ENCODE measurements around the gene UNC93B1. TPM values are rescaled to one million over a fixed set of nuclear protein-coding genes. Genes with fewer than 3 reads are reported as not detected.
"Not testable (repeated sequence)": the region's sequence is repeated elsewhere in the genome, so short reads cannot be mapped to it uniquely, and the experiment has no call there.

The UNC93B1 gene
- polyA plus RNA-seq, 4 donors, result 27.2 to 82.1 (median 41.4) TPM

DNA sequence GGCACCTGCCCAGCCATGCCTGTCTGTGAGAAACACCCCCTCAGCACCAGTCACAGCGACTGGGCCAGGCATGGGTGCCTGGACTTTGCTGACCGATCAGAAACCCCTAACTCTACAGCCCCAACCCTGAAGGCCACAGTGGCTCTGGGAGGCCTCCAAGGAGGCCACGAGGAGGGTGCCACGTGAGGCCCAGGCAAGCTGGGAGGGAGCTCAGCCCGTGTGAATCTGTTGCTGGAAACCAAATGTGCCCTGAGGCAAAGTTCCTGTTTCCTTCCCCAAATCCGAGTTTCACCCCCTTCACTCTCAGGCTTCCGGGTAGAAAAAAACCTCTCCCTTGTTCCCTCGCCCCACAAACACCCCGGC, 1.3 kb downstream of the UNC93B1 start:
- Histone ChIP-seq H3K27me3 (ENCODE audit: control insufficient read depth in 3 of 3, insufficient read depth in 3 of 3, low read length in 3 of 3) (no peaks in the 10 kb centered on the region), H3K4me3 (ENCODE audit: low read depth in 1 of 3, low read length in 3 of 3) (peak overlapping the region in 1 of 3 donors; percentile 4), H3K4me1 (ENCODE audit: control insufficient read depth in 3 of 3, insufficient read depth in 2 of 3, low read depth in 1 of 3, low read length in 2 of 3) (peaks cover 0 to 12% (median 2%) of the 10 kb centered on the region in 3 donors), H3K36me3 (ENCODE audit: control insufficient read depth in 3 of 3, insufficient read depth in 2 of 3, low read depth in 1 of 3, low read length in 3 of 3) (peaks cover 0 to 24% (median 0%) of the 10 kb centered on the region in 3 donors), H3K27ac (ENCODE audit: low read depth in 1 of 3, low read length in 2 of 3) (peak overlapping the region in 1 of 3 donors; percentile 46), H3K9me3 (ENCODE audit: control insufficient read depth in 2 of 2, insufficient read depth in 1 of 2, low read depth in 1 of 2, low read length in 1 of 2) (no peaks in the 10 kb centered on the region)
- FAIRE-seq (no peak), DNase-seq (no peak)
- WGBS, 3 donors, result 55 to 65% (median 65%) methylated on average over 9 of the region's 9 CpGs

DNA sequence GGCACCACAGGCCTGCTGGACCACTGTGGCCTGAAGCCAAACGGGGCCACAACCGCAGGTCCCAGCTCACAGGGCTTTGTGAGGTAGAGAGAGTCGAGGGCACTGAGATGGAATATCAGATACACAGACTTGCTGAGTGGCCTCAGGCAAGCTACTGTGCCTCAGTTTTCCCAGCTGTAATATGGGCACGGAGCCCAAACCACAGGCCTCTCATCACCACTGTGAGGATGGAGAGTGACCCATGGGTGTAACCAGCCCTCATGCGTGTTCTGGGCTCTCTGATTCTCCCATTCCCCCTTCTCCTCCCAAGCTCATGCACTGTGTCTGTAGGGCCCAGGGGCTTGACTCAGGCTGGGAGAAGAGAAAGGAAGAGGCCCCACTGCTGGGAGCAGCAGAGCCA, 4.2 kb downstream of the UNC93B1 start:
- H3K9me3 ChIP-seq (ENCODE audit: control insufficient read depth in 2 of 2, insufficient read depth in 1 of 2, low read depth in 1 of 2, low read length in 1 of 2), result no peaks in the 10 kb centered on the region
- DNase-seq, result no peak
- peaks cover 0 to 30% (median 0%) of the 10 kb centered on the region in 3 donors for H3K36me3 ChIP-seq (ENCODE audit: control insufficient read depth in 3 of 3, insufficient read depth in 2 of 3, low read depth in 1 of 3, low read length in 3 of 3)
- H3K27ac ChIP-seq (ENCODE audit: low read depth in 1 of 3, low read length in 2 of 3), result no peak overlapping the region
- no peaks in the 10 kb centered on the region for H3K27me3 ChIP-seq (ENCODE audit: control insufficient read depth in 3 of 3, insufficient read depth in 3 of 3, low read length in 3 of 3)
- no peak overlapping the region for H3K4me3 ChIP-seq (ENCODE audit: low read depth in 1 of 3, low read length in 3 of 3)
- FAIRE-seq, result no peak
- WGBS, 3 donors, result 94 to 98% (median 96%) methylated on average over 5 of the region's 5 CpGs
- H3K4me1 ChIP-seq (ENCODE audit: control insufficient read depth in 3 of 3, insufficient read depth in 2 of 3, low read depth in 1 of 3, low read length in 2 of 3), result peaks cover 0 to 28% (median 9%) of the 10 kb centered on the region in 3 donors

DNA sequence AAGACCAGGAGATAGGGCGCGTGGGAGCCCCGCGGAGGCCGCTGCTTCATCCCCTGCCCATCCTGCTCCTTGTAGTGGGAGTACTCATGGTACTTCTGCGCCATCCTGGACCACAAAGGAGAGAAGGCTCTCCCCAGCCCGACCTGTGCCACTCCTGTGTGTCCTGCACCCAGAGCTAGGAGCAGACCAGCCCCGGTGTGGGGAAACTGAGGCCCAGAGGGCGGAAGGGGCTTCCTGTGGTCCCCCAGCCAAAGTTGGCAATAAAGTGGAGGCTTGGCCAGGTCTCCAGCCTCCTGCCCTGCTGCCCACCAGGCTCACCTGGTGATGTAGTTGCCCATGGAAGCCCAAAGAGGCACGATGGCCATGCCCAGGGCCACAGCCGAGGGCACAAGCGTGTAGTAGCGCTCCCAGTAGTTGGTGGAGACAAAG, 4.7 kb downstream of the UNC93B1 start:
- Histone ChIP-seq H3K27ac (ENCODE audit: low read depth in 1 of 3, low read length in 2 of 3) (no peak overlapping the region), H3K4me3 (ENCODE audit: low read depth in 1 of 3, low read length in 3 of 3) (no peak overlapping the region), H3K9me3 (ENCODE audit: control insufficient read depth in 2 of 2, insufficient read depth in 1 of 2, low read depth in 1 of 2, low read length in 1 of 2) (no peaks in the 10 kb centered on the region), H3K36me3 (ENCODE audit: control insufficient read depth in 3 of 3, insufficient read depth in 2 of 3, low read depth in 1 of 3, low read length in 3 of 3) (peaks cover 0 to 30% (median 0%) of the 10 kb centered on the region in 3 donors), H3K27me3 (ENCODE audit: control insufficient read depth in 3 of 3, insufficient read depth in 3 of 3, low read length in 3 of 3) (no peaks in the 10 kb centered on the region), H3K4me1 (ENCODE audit: control insufficient read depth in 3 of 3, insufficient read depth in 2 of 3, low read depth in 1 of 3, low read length in 2 of 3) (peaks cover 0 to 27% (median 9%) of the 10 kb centered on the region in 3 donors)
- 96 to 98% (median 98%) methylated on average over 13 of the region's 13 CpGs for WGBS, 3 donors
- no peak for FAIRE-seq
- no peak for DNase-seq

DNA sequence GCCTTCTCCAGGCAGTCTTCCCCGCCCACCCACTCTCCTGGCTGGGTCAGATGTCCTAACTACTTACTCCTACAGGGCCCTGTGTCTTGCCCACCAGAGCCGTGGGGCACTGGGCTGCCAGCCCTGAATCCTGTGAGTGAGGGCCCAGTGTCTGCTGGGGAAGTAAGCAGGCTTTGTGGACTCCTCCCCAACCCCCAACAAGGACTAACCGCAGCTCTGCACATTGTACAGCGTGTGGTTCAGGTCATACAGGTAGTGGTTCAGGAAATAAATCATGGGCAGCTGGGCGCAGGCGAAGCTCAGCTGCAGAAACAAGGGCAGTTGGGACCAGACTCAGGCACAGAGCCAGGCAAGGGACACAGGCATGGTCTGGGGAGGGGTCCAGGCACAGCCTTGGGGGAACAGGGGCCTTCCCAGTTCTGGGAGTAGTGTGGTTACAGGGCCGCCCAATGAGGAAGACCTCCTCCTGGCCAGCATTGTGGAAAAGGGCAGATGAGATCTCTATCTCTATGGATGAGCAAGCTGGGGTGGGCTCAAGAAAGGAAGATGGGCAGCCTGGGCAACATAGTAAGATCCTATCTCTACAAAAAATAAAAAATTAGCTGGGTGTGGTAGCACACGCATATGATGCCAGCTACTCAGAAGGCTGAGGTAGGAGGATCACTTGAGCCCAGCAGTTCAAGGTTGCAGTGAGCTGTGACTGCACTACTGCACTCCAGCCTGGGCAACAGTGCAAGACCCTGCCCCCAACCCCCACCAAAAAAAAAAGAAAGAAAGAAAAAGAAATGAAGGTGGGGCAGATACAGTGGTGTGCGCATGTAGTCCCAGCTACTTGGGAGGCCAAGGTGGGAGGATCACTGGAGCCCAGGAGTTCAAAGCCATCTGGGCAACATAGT, 5.5 kb downstream of the UNC93B1 start:
- DNase-seq (peak in 1 of 2 donors; percentile 47), FAIRE-seq (no peak)
- peak overlapping the region in 2 of 3 donors; percentile 3 to 94 for H3K27ac ChIP-seq (ENCODE audit: low read depth in 1 of 3, low read length in 2 of 3)
- peaks cover 0 to 30% (median 0%) of the 10 kb centered on the region in 3 donors for H3K36me3 ChIP-seq (ENCODE audit: control insufficient read depth in 3 of 3, insufficient read depth in 2 of 3, low read depth in 1 of 3, low read length in 3 of 3)
- no peak overlapping the region for H3K4me3 ChIP-seq (ENCODE audit: low read depth in 1 of 3, low read length in 3 of 3)
- WGBS, 3 donors, result 74 to 86% (median 83%) methylated on average over 9 of the region's 9 CpGs
- peaks cover 0 to 24% (median 9%) of the 10 kb centered on the region in 3 donors for H3K4me1 ChIP-seq (ENCODE audit: control insufficient read depth in 3 of 3, insufficient read depth in 2 of 3, low read depth in 1 of 3, low read length in 2 of 3)
- H3K27me3 ChIP-seq (ENCODE audit: control insufficient read depth in 3 of 3, insufficient read depth in 3 of 3, low read length in 3 of 3), result no peaks in the 10 kb centered on the region
- no peaks in the 10 kb centered on the region for H3K9me3 ChIP-seq (ENCODE audit: control insufficient read depth in 2 of 2, insufficient read depth in 1 of 2, low read depth in 1 of 2, low read length in 1 of 2)

DNA sequence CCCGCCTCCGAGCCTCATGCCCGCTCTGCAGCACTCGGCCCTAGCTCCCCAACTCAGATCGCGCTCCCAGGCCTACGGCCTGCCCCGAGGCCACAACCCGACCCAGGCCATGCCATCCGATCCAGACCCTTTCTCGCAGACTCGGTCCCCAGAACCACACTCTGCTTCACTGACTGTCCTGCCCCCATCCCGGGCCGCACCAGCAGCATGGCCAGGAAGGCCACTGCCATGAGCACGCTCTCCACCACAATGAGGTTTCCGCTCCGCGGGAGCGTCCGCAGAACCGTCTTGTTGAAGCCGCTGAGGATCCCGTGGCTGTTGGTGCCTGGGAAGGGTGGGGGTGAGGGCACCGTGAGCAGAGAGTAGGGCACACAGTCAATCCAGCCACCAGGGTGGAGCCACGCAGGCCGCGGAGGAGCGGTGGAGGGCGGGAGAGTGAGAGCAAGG, 6.4 kb downstream of the UNC93B1 start:
- Histone ChIP-seq H3K4me3 (ENCODE audit: low read depth in 1 of 3, low read length in 3 of 3) (no peak overlapping the region), H3K27me3 (ENCODE audit: control insufficient read depth in 3 of 3, insufficient read depth in 3 of 3, low read length in 3 of 3) (no peaks in the 10 kb centered on the region), H3K4me1 (ENCODE audit: control insufficient read depth in 3 of 3, insufficient read depth in 2 of 3, low read depth in 1 of 3, low read length in 2 of 3) (peaks cover 0 to 20% (median 9%) of the 10 kb centered on the region in 3 donors), H3K27ac (ENCODE audit: low read depth in 1 of 3, low read length in 2 of 3) (peak overlapping the region; percentile 77 to 94 (median 89)), H3K9me3 (ENCODE audit: control insufficient read depth in 2 of 2, insufficient read depth in 1 of 2, low read depth in 1 of 2, low read length in 1 of 2) (no peaks in the 10 kb centered on the region), H3K36me3 (ENCODE audit: control insufficient read depth in 3 of 3, insufficient read depth in 2 of 3, low read depth in 1 of 3, low read length in 3 of 3) (peaks cover 0 to 30% (median 0%) of the 10 kb centered on the region in 3 donors)
- 62 to 85% (median 62%) methylated on average over 28 to 29 of the region's 29 CpGs for WGBS, 3 donors
- peak in 1 of 2 donors; percentile 47 for DNase-seq
- no peak for FAIRE-seq

DNA sequence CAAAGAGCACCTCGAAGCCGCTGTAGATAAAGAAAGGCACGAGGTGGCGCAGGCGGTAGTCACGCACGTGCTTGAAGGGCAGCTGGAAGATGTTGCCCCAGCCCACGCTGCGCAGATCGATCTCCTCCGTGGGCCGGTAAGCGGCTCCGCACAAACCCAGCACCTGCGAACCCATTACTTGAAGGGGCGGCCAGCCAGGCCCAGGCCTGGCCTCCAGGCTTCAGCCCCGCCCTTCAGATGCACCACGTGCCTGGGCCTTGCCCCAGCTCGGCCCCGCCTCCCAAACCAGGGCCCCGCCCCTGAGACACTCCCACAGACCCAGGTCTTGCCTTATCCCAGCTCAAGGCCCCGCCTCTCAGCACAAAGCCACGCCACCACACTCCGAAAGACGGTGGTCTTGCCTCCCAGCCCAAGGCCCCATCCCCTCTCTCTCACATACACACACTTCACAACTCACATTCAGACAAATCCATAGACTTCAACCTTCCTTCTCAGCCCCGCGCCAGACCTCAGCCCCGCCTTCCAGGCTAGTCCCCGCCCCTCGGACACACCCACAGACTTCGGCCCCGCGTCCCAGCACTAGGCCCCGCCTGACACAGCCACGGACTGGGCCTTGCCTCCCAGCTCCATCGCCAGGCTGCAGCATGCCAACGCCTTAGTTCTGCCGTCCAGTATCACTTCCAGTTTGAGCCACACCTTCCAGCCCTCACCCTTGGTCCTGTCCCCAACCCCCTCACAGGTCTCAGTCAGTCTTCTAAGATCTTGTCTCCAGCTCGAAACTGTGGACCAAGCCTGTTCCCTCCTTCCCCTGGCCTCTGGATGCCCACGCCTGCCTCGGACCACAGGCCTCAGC, 7.0 kb downstream of the UNC93B1 start:
- no peaks in the 10 kb centered on the region for H3K9me3 ChIP-seq (ENCODE audit: control insufficient read depth in 2 of 2, insufficient read depth in 1 of 2, low read depth in 1 of 2, low read length in 1 of 2)
- no peak for FAIRE-seq
- DNase-seq, result peak; percentile 91 to 96
- no peaks in the 10 kb centered on the region for H3K27me3 ChIP-seq (ENCODE audit: control insufficient read depth in 3 of 3, insufficient read depth in 3 of 3, low read length in 3 of 3)
- peak overlapping the region in 1 of 3 donors; percentile 41 for H3K4me3 ChIP-seq (ENCODE audit: low read depth in 1 of 3, low read length in 3 of 3)
- WGBS, 3 donors, result 47 to 59% (median 49%) methylated on average over 37 to 41 of the region's 41 CpGs
- peaks cover 0 to 16% (median 9%) of the 10 kb centered on the region in 3 donors for H3K4me1 ChIP-seq (ENCODE audit: control insufficient read depth in 3 of 3, insufficient read depth in 2 of 3, low read depth in 1 of 3, low read length in 2 of 3)
- peak overlapping the region; percentile 77 to 94 (median 89) for H3K27ac ChIP-seq (ENCODE audit: low read depth in 1 of 3, low read length in 2 of 3)
- peaks cover 0 to 30% (median 0%) of the 10 kb centered on the region in 3 donors for H3K36me3 ChIP-seq (ENCODE audit: control insufficient read depth in 3 of 3, insufficient read depth in 2 of 3, low read depth in 1 of 3, low read length in 3 of 3)

DNA sequence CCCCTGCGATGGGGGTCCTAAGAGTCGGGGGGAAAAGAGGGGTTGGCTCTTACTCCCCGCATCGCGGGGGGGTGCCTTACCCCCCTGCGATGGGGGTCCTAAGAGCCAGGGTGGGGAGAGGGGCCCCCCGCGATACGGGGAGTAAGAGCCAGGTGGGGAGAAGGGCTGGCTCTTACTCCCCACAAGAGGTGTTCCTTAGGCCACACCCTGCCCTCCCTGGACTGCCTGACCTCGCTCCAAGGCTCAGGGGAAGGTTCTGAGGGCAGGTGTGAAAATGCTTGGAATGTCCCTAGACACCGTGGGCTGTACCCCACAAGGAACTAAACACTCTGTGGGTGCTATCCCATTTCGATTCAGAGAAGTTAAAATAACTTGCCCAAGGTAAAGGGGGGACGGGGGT, 7.8 kb downstream of the UNC93B1 start:
- no peak for FAIRE-seq
- peaks cover 0 to 17% (median 9%) of the 10 kb centered on the region in 3 donors for H3K4me1 ChIP-seq (ENCODE audit: control insufficient read depth in 3 of 3, insufficient read depth in 2 of 3, low read depth in 1 of 3, low read length in 2 of 3)

DNA sequence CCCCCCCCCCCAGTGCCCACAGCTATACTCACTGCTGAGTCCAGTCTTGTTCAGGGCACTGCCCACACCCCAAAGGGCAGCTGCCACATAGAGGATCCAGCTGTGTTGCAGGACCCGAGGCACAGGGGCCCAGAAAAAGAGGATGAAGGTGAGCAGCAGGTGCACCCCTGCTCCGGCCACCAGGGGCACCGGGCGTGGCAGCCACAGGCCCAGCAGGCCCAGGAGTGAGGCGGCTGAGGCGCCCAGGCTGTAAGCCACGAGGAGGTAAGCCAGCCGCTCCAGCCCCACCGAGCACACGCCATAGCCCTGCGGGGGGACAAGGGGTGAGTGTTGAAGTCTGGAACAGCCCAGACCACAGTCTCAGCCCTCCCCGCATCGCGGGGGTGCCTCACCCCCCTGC, 8.3 kb downstream of the UNC93B1 start:
- H3K27ac ChIP-seq (ENCODE audit: low read depth in 1 of 3, low read length in 2 of 3); FAIRE-seq; H3K9me3 ChIP-seq (ENCODE audit: control insufficient read depth in 2 of 2, insufficient read depth in 1 of 2, low read depth in 1 of 2, low read length in 1 of 2); DNase-seq; H3K4me3 ChIP-seq (ENCODE audit: low read depth in 1 of 3, low read length in 3 of 3); H3K27me3 ChIP-seq (ENCODE audit: control insufficient read depth in 3 of 3, insufficient read depth in 3 of 3, low read length in 3 of 3): not testable (repeated sequence)
- peaks cover 0 to 21% (median 9%) of the 10 kb centered on the region in 3 donors for H3K4me1 ChIP-seq (ENCODE audit: control insufficient read depth in 3 of 3, insufficient read depth in 2 of 3, low read depth in 1 of 3, low read length in 2 of 3)
- peaks cover 0 to 26% (median 0%) of the 10 kb centered on the region in 3 donors for H3K36me3 ChIP-seq (ENCODE audit: control insufficient read depth in 3 of 3, insufficient read depth in 2 of 3, low read depth in 1 of 3, low read length in 3 of 3)
- 52 to 74% (median 70%) methylated on average over 10 to 14 of the region's 14 CpGs for WGBS, 3 donors

More for the DNA sequence above, 7.8 kb downstream of the UNC93B1 start:
- 57 to 83% (median 78%) methylated on average over 6 to 13 of the region's 13 CpGs for WGBS, 3 donors
- Histone ChIP-seq H3K27me3 (ENCODE audit: control insufficient read depth in 3 of 3, insufficient read depth in 3 of 3, low read length in 3 of 3) (peaks cover 0 to under 1% (median 0%) of the 10 kb centered on the region in 3 donors), H3K9me3 (ENCODE audit: control insufficient read depth in 2 of 2, insufficient read depth in 1 of 2, low read depth in 1 of 2, low read length in 1 of 2) (no peaks in the 10 kb centered on the region), H3K36me3 (ENCODE audit: control insufficient read depth in 3 of 3, insufficient read depth in 2 of 3, low read depth in 1 of 3, low read length in 3 of 3) (peaks cover 0 to 28% (median 0%) of the 10 kb centered on the region in 3 donors), H3K27ac (ENCODE audit: low read depth in 1 of 3, low read length in 2 of 3) (no peak overlapping the region), H3K4me3 (ENCODE audit: low read depth in 1 of 3, low read length in 3 of 3) (no peak overlapping the region)
- peak in 1 of 2 donors; percentile 62 for DNase-seq
